ENCODE data around the gene ASPN.

GRCh38 chr9:92492781-92493401 lies 10.6 kb upstream of the ASPN start:
- TF ChIP-seq EZH2 (IDR thresholded peaks at IDR 0.05; ENCODE audit: insufficient read depth, poor library complexity, severe bottlenecking), result no peak
- no peak for TF ChIP-seq EZH2phosphoT487 (IDR thresholded peaks at IDR 0.05; ENCODE audit: insufficient read depth, low read depth)

Data from GM23248 (cell line).